GM15510 (cell line): ENCODE measurements around the gene JCAD.

Source experiments
- POLR2A ChIP-seq: IDR thresholded peaks from 3 replicates; pipeline ENCODE4 v1.6.1; 2011; ENCODE audit warnings: borderline replicate concordance; ENCODE audit not compliant: insufficient read length; ENCODE audit errors: extremely low read depth

The JCAD gene

GRCh38 chr10:30019468-30019867 is 39.9 kb downstream of the JCAD start:
- no peak for TF ChIP-seq POLR2A

DNA sequence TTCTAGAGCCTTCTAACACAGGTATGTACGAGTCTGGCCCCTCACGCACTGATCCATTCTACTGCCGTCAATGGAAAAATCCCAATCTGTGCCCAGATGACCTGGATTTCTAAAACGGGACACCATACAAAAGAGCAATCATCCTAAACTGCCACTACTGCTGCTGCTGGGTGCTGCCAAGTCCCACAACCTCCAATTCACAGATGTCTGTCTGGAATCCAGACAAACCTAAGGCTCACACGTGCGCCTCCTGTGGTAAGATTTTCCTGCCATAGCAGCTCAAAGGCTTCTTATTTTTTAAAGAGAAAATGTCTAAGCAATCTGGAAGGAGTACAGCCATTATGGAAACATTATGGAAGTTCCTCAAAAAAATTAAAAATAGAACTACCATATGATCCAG is 40.9 kb downstream of the JCAD start:
- TF ChIP-seq POLR2A = no peak

DNA sequence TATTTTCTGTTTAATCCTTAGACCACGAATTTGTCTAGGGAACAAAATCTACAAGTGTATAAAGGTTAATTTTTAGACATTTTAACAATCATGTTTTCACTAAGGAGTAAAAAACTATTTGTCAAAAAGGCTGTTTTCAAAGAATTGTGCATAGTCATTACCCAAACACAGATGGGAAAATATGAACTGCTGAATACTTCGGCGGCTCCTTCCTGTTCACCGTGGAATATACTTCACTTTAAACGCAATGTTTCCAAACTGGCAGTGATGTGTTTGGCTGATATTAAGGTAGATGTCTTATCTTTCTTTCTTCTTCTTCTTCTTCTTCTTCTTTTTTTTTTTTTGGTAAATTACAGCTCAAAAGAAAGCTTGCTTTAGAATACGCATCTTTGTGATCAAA is 41.4 kb downstream of the JCAD start:
- no peak for TF ChIP-seq POLR2A

GRCh38 chr10:30017556-30017955 is 41.8 kb downstream of the JCAD start:
- no peak for TF ChIP-seq POLR2A

GRCh38 chr10:30014511-30014910 is 44.9 kb downstream of the JCAD start:
- TF ChIP-seq POLR2A = no peak

DNA sequence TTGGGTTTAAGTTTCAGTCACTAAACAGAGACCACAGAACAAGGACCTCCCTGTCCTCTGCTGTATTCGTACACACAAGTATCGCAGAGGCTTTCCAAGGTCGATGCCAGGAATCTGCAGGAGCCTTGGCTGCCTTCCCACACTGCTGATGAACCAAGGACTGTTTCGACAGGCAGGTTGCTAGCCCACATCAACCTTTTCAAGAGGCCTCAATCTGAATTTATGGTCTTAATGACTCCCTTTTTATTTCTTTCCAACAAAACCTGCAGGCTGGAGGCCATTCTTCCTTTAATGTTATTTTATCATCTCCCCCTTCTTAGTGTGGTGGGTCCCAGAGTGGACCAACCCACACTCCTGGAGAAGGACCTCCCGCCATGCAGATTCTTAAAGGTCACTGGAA is 45.6 kb downstream of the JCAD start:
- TF ChIP-seq POLR2A = no peak

DNA sequence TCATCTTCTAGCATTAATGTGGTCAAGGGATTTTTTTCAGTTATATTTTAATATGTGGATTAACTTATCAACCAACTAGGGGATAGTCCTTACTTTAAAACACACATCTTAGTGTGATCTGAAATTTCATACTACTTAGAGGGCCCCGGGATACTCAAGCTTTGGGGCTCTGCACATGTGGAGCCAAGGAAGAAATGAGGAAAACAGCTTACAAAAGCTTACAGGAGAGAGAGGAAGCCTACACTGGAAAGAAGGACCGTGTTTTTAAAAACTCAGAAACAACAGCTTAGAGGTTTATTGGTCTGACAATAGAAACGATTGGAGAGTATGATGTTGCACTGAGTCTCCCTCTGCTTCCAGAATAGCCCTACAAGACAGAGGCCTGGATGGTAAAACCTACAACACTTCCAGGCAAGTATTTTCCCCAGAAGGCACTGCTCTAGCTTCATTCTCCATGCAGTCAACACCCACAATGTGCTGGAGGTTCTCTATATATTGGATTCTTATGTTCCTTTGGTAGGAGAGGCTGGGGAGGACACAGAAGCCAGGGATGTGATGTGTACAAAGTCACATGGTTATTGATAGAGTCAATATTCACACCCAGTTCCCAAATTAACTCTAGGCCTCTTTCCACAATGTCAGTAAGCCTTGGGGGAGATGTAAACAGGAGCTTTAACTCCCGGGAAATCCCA is 47.3 kb downstream of the JCAD start:
- TF ChIP-seq POLR2A = no peak

DNA sequence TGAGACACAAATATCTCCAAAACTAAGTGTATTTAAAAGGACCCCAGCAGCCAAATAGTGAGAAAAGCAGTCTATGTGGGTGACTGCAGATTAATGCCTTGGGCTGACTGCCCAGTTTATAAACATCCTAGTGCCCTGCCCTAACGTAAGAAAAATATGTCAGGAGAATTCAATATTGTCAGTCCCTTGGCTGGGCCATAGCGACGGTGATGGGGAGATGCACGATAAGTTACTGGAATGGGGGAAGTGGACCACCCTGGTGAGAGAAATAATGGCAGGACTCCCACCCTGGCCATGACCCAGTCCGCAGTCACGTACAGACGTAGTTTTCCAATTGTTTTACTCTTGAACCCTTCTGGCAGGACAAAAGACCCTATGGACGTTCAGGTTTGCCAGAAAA is 48.0 kb downstream of the JCAD start:
- no peak for TF ChIP-seq POLR2A

DNA sequence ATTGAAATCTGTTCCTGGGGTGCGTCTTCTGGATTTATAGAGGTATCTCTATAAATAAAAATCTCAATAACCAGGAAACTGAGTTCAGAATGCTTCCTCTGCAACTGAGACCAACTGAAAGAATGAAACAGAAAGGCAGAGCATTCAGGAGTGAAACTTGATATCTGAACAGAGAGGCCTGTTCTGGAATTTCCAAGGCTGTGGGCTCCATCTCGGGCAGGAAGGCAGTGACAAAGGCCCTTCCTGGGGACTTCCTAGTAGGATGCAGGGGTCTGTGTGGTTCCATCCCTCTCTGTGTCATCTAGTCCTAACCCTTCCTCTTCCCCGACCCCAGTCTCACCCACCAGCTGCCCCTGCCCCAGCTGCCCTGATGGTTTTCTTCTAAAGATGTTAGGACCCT is 52.0 kb downstream of the JCAD start:
- TF ChIP-seq POLR2A = no peak

DNA sequence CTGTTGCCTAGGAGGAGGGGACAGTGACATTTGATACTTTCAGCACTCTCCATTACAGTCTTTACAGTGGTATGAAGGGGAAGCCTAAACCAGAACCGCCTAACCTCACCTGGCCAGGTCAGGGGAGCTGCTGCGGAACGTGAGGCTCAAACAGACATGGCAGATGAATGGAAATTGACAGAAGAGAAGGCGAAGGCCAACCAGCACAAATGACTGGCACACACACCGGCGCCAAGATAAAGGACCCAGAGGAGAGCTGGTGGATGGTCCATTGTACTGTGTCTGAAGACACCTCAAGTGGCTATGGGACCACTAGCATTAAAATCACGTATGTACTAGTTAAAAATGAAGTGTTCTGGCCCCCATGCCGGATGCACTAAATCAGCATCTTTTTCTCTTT is 53.0 kb downstream of the JCAD start:
- TF ChIP-seq POLR2A = no peak

- TF ChIP-seq POLR2A = no peak
Measured at GRCh38 chr10:30002426-30003266, 56.7 kb downstream of the JCAD start.

DNA sequence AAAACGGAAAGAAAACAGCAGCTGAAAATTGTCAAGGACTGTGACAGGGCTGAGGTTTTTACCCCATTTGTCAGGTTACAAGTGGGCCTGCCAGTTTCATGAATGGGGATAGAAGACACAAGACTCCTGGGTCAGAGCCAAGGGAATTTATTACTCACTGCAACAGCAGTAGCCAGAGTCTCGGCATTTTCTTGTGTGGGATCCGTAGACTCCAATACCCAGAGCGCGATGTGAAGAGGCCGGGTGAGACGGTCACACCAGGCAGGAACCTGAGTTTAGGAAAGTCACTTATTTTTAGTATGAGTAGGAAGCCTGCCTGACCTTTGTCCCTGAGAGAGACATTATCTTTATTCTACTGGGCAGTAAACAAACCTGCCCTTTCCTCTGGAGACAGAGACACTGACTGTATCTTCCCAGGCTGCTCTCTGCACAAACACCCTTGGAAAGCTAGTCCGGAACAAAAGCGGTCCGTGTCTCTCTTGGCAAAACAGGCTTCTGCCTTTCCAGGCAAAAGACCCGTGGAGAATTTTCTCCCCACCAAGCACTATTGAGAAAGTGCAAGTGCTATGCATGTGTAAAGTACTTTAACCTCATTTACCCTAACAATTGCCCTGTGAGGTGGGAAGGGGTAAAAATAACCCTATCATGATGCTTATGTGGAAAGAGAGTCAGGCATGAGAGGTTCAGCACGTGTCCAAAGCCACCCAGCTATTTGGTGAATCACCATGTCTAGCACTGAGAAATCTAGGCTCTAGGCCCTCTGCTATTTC is 58.4 kb downstream of the JCAD start:
- TF ChIP-seq POLR2A = no peak

GRCh38 chr10:29998142-29998808 is 61.1 kb downstream of the JCAD start:
- no peak for TF ChIP-seq POLR2A

DNA sequence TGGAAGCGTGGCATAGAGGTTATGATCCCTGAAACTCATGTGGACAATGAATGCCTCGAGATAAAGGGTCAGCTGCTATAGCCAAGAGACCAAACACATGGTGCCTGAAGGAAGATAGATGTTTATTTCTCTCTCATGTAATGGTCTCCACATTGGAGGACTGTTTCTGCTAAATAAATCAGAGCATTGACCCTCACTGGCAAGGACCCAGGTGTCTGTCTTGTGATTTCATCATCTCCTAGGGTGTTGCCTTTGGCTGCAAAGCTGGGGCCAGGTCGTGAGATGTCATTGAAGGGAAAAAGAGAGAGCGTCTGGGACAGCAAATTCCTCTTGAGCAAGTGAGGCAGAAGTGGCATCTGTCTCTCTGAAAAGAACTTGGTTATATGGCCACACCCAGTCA is 64.6 kb downstream of the JCAD start:
- no peak for TF ChIP-seq POLR2A
